ENCODE results near the gene RANGAP1. TPM values are rescaled to one million over a fixed set of nuclear protein-coding genes. Genes with fewer than 3 reads are reported as not detected.

The RANGAP1 gene
- total RNA-seq, 1 donor from 2014 or later = 78.0 TPM

DNA sequence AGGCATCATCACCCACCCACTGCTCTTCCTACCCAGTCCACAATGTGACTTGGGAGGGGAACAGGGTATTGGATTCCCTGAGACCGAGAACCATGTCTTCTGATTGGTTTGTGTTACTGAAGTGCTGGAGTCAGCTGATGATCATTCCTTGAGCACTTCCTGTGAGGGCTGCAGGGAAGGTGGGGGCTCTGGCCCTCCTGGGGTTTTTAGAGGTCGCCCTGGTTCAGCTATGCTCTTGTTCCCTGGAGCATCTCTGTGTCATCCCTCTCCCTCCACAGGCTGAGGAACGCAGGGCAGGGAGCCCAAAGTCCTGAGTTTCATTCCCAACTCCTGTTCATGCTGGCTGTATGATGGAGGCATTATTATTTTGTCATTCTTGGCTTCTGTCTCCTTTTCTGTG lies 22.1 kb upstream of the RANGAP1 start:
- DNase-seq (ENCODE audit: low spot score, unreplicated experiment) = no peak
- H3K27ac Mint-ChIP-seq = no peak overlapping the region
- H3K4me3 Mint-ChIP-seq (ENCODE audit: low read depth) = no peak overlapping the region

DNA sequence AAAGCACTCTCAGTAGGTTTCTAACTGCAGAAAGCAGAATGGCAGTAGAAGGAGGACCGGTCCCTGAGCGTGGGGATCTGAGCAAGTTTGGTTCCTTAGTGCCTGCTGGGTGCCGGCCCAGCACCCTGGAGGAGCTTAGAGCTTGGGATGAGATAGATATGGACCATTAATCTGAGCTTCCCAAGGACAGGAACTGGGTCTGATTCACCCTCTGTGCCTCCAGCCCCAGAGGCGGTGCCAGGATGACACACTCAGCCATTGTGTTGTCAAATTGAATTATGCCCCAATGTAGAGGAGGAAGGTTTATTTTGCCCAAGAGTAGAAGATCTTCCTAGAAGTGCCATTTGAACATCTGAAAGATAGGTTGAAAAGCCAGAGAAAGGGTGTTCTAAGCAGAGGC lies 19.7 kb upstream of the RANGAP1 start:
- Mint-ChIP-seq H3K27me3 (no peaks in the 10 kb centered on the region), H3K36me3 (ENCODE audit: insufficient read depth) (peaks cover 5% of the 10 kb centered on the region), H3K9me3 (ENCODE audit: low read depth) (no peaks in the 10 kb centered on the region), H3K4me3 (ENCODE audit: low read depth) (no peak overlapping the region), H3K4me1 (ENCODE audit: low read depth) (peaks cover 19% of the 10 kb centered on the region), H3K27ac (peak overlapping the region; percentile 16)
- TF ChIP-seq, protein P1, sequence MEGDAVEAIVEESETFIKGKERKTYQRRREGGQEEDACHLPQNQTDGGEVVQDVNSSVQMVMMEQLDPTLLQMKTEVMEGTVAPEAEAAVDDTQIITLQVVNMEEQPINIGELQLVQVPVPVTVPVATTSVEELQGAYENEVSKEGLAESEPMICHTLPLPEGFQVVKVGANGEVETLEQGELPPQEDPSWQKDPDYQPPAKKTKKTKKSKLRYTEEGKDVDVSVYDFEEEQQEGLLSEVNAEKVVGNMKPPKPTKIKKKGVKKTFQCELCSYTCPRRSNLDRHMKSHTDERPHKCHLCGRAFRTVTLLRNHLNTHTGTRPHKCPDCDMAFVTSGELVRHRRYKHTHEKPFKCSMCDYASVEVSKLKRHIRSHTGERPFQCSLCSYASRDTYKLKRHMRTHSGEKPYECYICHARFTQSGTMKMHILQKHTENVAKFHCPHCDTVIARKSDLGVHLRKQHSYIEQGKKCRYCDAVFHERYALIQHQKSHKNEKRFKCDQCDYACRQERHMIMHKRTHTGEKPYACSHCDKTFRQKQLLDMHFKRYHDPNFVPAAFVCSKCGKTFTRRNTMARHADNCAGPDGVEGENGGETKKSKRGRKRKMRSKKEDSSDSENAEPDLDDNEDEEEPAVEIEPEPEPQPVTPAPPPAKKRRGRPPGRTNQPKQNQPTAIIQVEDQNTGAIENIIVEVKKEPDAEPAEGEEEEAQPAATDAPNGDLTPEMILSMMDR (IDR thresholded peaks at IDR 0.05; ENCODE audit: unreplicated experiment) = no peak
- DNase-seq (ENCODE audit: low spot score, unreplicated experiment) = no peak

More for the DNA sequence above, 22.1 kb upstream of the RANGAP1 start:
- H3K9me3 Mint-ChIP-seq (ENCODE audit: low read depth) = no peaks in the 10 kb centered on the region
- TF ChIP-seq, protein P1 (IDR thresholded peaks at IDR 0.05; ENCODE audit: unreplicated experiment) = no peak
- peaks cover 7% of the 10 kb centered on the region for H3K36me3 Mint-ChIP-seq (ENCODE audit: insufficient read depth)
- H3K4me1 Mint-ChIP-seq (ENCODE audit: low read depth) = peaks cover 10% of the 10 kb centered on the region
- H3K27me3 Mint-ChIP-seq = no peaks in the 10 kb centered on the region

DNA sequence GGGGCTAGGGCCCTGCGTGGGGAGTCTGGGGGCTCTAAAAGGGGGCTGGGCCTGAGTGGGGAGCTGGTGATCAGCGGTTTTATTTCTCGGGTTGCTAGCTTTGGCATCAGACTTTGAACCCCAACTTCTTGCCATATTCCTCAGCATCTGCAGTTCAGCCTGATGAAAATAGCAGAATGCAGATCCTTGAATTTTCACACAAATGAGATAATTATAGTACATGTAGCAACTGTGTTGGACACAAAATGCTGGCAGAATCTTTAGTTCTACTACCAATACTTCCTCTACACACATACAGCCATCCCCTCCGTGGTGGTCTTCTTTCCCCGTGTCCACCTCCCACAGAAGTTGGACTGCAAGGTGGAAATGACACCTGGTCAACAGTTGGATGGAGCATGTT lies 16.8 kb upstream of the RANGAP1 start:
- no peaks in the 10 kb centered on the region for H3K36me3 Mint-ChIP-seq (ENCODE audit: insufficient read depth)
- TF ChIP-seq, protein P1 (IDR thresholded peaks at IDR 0.05; ENCODE audit: unreplicated experiment) = no peak
- DNase-seq (ENCODE audit: low spot score, unreplicated experiment) = no peak
- H3K27ac Mint-ChIP-seq = peak overlapping the region; percentile 94
- no peaks in the 10 kb centered on the region for H3K9me3 Mint-ChIP-seq (ENCODE audit: low read depth)
- no peaks in the 10 kb centered on the region for H3K27me3 Mint-ChIP-seq
- peaks cover 20% of the 10 kb centered on the region for H3K4me1 Mint-ChIP-seq (ENCODE audit: low read depth)
- H3K4me3 Mint-ChIP-seq (ENCODE audit: low read depth) = peak overlapping the region; percentile 82

DNA sequence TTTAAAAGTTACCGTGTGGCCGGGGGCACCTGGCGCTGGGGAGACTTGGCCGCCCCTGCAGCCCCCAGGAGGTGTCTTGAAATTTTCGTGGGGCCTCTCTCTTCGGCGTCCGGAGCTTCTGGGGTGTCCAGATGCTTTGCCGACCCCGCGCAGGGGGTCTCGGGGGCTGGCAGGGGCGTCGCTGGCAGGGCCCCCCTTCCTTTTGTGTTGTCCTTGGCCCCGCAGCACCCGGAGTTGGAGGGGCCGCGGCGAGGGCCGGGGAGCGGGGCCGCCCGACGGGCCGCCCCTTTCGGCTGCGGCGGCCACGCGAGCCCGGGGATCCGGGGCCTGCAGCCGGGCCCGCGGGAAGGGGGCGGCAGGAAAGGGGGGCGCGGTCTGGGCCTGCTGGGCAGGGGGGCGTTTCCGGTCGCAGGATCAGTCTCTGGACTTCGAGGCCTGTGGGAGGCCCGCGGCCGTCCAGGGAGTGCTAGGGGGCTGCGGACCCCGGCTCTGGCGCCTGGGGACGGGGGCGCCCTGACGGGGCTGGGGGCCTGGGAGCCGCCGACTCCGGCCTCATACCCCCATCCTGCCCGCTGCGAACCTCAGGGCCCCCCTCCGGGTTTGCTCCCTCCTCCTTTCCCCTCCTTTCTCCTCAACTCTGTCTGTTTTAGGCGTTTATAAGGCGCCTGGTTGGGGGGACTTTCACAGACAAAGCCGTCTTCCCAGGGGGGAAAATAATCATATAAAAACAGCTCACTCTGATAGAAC lies 16.2 kb upstream of the RANGAP1 start:
- TF ChIP-seq, protein P1 (IDR thresholded peaks at IDR 0.05; ENCODE audit: unreplicated experiment) = no peak
- Mint-ChIP-seq H3K4me3 (ENCODE audit: low read depth) (peak overlapping the region; percentile 82), H3K27me3 (no peaks in the 10 kb centered on the region), H3K9me3 (ENCODE audit: low read depth) (no peaks in the 10 kb centered on the region), H3K27ac (peak overlapping the region; percentile 94), H3K4me1 (ENCODE audit: low read depth) (peaks cover 20% of the 10 kb centered on the region), H3K36me3 (ENCODE audit: insufficient read depth) (no peaks in the 10 kb centered on the region)
- peak; percentile 50 for DNase-seq (ENCODE audit: low spot score, unreplicated experiment)

DNA sequence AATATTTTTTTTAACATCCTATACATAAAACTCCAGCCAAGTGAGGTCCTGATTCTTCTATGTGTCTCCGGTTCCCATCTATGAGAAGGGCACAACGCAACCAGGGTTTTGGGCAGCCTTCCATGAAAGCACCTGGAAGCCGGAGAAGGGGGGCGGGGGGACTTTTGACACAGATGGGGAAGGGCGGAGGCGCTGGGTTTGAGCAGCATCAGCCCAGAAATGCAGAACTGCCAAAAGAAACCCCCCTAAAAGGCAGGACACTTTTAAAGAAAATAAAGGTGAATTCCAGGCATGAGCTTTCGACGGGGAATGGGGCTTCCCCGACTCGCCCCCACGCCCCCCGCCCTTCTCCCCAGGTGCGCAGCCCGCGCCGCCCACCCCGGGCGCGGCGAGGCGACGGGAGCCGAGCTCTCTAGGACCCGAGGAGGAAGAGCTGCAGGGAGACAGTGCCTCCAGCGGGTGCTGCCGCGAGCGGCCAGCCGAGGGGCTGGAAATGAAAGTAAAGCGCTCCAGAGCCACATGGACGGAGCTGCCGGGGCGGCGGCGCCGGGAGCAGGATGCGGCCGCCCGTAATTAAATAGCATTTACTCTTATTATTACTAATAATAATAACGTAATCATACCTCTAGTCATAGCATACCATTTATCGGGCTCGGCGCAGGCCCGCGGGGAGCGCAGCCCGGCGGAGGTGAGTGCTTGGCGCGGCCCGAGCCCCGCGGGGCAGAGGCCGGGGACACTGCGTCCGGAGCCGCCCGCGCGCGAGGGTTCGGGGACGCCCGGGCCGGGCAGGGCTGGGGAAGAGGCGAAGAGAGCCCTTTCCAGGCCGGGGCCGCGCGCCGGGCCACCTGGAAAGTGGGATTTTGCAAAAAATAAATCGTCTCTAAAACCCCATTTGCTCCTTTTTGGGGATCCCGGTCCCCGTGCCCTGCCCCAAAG lies 15.4 kb upstream of the RANGAP1 start, which contains the start of gene ZC3H7B:
TSS of gene ZC3H7B (plus strand) at position 441 of the 936 bp plus-strand sequence. CDS start 19,136 bp downstream, outside the sequence.
- H3K4me3 Mint-ChIP-seq (ENCODE audit: low read depth) = peak within 1 kb of the TSS; percentile 82
- TF ChIP-seq, protein P1 (IDR thresholded peaks at IDR 0.05; ENCODE audit: unreplicated experiment) = peak; percentile 60
- no peaks in the 10 kb centered on the region for H3K9me3 Mint-ChIP-seq (ENCODE audit: low read depth)
- peaks cover 20% of the 10 kb centered on the region for H3K4me1 Mint-ChIP-seq (ENCODE audit: low read depth)
- H3K27me3 Mint-ChIP-seq = no peaks in the 10 kb centered on the region
- H3K36me3 Mint-ChIP-seq (ENCODE audit: insufficient read depth) = no peaks in the 10 kb centered on the region
- peak; percentile 70 for DNase-seq (ENCODE audit: low spot score, unreplicated experiment)
- H3K27ac Mint-ChIP-seq = peak within 1 kb of the TSS; percentile 14
